ENCODE data around the gene ASPSCR1. TPM values are rescaled to one million over a fixed set of nuclear protein-coding genes. Genes with fewer than 3 reads are reported as not detected.
A peak's percentile ranks its signal among the peaks of the same experiment; 100 is the strongest.

The ASPSCR1 gene
- total and polyA plus RNA-seq, 2 of the 13 experiments (the other 11 are each of a cell fraction or from before 2014, with no cell fraction given) = 274 to 314 TPM

DNA sequence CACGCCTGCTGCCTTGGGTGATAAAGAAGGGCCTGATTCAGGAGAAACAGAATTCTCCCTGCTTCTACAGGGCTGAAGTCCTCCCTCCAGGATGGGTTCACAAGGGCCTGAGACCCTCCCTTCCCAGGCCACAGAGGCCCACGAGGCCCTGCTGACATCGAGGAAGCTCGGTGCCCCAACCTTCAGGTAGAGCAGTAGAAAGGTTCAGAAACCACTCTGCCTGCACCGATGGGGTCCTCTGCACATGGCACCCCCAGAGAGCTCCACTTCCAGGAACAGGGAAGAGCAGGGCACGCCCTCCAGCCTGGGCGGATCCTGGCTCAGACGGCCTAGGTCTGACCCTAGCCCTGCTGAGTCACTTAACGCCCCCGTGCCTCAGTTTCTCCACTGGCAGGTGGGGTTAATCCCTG is 44.5 kb downstream of the ASPSCR1 start (continued):
- TF ChIP-seq, protein P1, sequence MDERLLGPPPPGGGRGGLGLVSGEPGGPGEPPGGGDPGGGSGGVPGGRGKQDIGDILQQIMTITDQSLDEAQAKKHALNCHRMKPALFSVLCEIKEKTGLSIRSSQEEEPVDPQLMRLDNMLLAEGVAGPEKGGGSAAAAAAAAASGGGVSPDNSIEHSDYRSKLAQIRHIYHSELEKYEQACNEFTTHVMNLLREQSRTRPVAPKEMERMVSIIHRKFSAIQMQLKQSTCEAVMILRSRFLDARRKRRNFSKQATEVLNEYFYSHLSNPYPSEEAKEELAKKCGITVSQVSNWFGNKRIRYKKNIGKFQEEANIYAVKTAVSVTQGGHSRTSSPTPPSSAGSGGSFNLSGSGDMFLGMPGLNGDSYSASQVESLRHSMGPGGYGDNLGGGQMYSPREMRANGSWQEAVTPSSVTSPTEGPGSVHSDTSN (CRISPR knock-in tag; IDR thresholded peaks at IDR 0.05) = no peak
- TF ChIP-seq FOSL2 (CRISPR knock-in tag; IDR thresholded peaks at IDR 0.05) (peak; percentile 33; the same call in 1 of the 2 replicates), FOXM1 (CRISPR knock-in tag; IDR thresholded peaks at IDR 0.05) (no peak), MAZ (IDR thresholded peaks at IDR 0.05; ENCODE audit: borderline replicate concordance, low read depth, low read length) (peak; percentile 11; the same call in 1 of the 2 replicates), MAZ (CRISPR knock-in tag; IDR thresholded peaks at IDR 0.05; ENCODE audit: low read depth) (no peak), KDM3A (CRISPR knock-in tag; IDR thresholded peaks at IDR 0.05; ENCODE audit: low read depth) (peak; percentile 4; the same call in 1 of the 2 replicates), PHF5A (CRISPR knock-in tag; IDR thresholded peaks at IDR 0.05; ENCODE audit: low read depth, unreplicated experiment) (no peak), ZNF326 (CRISPR knock-in tag; IDR thresholded peaks at IDR 0.05; ENCODE audit: borderline replicate concordance) (peak; percentile 30; the same call in 1 of the 2 replicates), ZFX (CRISPR knock-in tag; IDR thresholded peaks at IDR 0.05; ENCODE audit: low read depth) (peak; percentile 50), KDM1A (CRISPR knock-in tag; IDR thresholded peaks at IDR 0.05) (no peak), CAMTA2 (CRISPR knock-in tag; IDR thresholded peaks at IDR 0.05; ENCODE audit: borderline replicate concordance) (no peak; the same call in 1 of the 2 replicates), SAFB2 (CRISPR knock-in tag; IDR thresholded peaks at IDR 0.05; ENCODE audit: borderline replicate concordance, low read depth) (no peak)
- TF ChIP-seq, protein P2, sequence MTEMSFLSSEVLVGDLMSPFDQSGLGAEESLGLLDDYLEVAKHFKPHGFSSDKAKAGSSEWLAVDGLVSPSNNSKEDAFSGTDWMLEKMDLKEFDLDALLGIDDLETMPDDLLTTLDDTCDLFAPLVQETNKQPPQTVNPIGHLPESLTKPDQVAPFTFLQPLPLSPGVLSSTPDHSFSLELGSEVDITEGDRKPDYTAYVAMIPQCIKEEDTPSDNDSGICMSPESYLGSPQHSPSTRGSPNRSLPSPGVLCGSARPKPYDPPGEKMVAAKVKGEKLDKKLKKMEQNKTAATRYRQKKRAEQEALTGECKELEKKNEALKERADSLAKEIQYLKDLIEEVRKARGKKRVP (CRISPR knock-in tag; IDR thresholded peaks at IDR 0.05) = no peak
- TF ChIP-seq, protein P3, sequence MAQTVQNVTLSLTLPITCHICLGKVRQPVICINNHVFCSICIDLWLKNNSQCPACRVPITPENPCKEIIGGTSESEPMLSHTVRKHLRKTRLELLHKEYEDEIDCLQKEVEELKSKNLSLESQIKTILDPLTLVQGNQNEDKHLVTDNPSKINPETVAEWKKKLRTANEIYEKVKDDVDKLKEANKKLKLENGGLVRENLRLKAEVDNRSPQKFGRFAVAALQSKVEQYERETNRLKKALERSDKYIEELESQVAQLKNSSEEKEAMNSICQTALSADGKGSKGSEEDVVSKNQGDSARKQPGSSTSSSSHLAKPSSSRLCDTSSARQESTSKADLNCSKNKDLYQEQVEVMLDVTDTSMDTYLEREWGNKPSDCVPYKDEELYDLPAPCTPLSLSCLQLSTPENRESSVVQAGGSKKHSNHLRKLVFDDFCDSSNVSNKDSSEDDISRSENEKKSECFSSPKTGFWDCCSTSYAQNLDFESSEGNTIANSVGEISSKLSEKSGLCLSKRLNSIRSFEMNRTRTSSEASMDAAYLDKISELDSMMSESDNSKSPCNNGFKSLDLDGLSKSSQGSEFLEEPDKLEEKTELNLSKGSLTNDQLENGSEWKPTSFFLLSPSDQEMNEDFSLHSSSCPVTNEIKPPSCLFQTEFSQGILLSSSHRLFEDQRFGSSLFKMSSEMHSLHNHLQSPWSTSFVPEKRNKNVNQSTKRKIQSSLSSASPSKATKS (CRISPR knock-in tag; IDR thresholded peaks at IDR 0.05) = no peak
- TF ChIP-seq, protein P4, sequence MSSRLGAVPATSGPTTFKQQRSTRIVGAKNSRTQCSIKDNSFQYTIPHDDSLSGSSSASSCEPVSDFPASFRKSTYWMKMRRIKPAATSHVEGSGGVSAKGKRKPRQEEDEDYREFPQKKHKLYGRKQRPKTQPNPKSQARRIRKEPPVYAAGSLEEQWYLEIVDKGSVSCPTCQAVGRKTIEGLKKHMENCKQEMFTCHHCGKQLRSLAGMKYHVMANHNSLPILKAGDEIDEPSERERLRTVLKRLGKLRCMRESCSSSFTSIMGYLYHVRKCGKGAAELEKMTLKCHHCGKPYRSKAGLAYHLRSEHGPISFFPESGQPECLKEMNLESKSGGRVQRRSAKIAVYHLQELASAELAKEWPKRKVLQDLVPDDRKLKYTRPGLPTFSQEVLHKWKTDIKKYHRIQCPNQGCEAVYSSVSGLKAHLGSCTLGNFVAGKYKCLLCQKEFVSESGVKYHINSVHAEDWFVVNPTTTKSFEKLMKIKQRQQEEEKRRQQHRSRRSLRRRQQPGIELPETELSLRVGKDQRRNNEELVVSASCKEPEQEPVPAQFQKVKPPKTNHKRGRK (CRISPR knock-in tag; IDR thresholded peaks at IDR 0.05) = no peak
- TF ChIP-seq, protein P5, sequence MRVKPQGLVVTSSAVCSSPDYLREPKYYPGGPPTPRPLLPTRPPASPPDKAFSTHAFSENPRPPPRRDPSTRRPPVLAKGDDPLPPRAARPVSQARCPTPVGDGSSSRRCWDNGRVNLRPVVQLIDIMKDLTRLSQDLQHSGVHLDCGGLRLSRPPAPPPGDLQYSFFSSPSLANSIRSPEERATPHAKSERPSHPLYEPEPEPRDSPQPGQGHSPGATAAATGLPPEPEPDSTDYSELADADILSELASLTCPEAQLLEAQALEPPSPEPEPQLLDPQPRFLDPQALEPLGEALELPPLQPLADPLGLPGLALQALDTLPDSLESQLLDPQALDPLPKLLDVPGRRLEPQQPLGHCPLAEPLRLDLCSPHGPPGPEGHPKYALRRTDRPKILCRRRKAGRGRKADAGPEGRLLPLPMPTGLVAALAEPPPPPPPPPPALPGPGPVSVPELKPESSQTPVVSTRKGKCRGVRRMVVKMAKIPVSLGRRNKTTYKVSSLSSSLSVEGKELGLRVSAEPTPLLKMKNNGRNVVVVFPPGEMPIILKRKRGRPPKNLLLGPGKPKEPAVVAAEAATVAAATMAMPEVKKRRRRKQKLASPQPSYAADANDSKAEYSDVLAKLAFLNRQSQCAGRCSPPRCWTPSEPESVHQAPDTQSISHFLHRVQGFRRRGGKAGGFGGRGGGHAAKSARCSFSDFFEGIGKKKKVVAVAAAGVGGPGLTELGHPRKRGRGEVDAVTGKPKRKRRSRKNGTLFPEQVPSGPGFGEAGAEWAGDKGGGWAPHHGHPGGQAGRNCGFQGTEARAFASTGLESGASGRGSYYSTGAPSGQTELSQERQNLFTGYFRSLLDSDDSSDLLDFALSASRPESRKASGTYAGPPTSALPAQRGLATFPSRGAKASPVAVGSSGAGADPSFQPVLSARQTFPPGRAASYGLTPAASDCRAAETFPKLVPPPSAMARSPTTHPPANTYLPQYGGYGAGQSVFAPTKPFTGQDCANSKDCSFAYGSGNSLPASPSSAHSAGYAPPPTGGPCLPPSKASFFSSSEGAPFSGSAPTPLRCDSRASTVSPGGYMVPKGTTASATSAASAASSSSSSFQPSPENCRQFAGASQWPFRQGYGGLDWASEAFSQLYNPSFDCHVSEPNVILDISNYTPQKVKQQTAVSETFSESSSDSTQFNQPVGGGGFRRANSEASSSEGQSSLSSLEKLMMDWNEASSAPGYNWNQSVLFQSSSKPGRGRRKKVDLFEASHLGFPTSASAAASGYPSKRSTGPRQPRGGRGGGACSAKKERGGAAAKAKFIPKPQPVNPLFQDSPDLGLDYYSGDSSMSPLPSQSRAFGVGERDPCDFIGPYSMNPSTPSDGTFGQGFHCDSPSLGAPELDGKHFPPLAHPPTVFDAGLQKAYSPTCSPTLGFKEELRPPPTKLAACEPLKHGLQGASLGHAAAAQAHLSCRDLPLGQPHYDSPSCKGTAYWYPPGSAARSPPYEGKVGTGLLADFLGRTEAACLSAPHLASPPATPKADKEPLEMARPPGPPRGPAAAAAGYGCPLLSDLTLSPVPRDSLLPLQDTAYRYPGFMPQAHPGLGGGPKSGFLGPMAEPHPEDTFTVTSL (CRISPR knock-in tag; IDR thresholded peaks at IDR 0.05; ENCODE audit: borderline replicate concordance) = no peak
- TF ChIP-seq, protein P6, sequence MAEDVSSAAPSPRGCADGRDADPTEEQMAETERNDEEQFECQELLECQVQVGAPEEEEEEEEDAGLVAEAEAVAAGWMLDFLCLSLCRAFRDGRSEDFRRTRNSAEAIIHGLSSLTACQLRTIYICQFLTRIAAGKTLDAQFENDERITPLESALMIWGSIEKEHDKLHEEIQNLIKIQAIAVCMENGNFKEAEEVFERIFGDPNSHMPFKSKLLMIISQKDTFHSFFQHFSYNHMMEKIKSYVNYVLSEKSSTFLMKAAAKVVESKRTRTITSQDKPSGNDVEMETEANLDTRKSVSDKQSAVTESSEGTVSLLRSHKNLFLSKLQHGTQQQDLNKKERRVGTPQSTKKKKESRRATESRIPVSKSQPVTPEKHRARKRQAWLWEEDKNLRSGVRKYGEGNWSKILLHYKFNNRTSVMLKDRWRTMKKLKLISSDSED (CRISPR knock-in tag; IDR thresholded peaks at IDR 0.05) = 0 out of 2 replicates have a peak, but pooled peaks have one; percentile 27
